Pulmonary artery endothelial cell (primary cell): Measurements from ENCODE around the gene MS4A2. TPM values are rescaled to one million over a fixed set of nuclear protein-coding genes. Genes with fewer than 3 reads are reported as not detected.
"Not testable (repeated sequence)": the region's sequence is repeated elsewhere in the genome, so short reads cannot be mapped to it uniquely, and the experiment has no call there.

Experiments
- DNase-seq: peaks from one replicate; pipeline ENCODE4 v3.0.0-alpha.2; 2011; ENCODE audit warnings: low read depth, low spot score
- total RNA-seq: library from RNA; depleted of rRNA; stranded (reverse); fragments of >200 nt; gene quantifications from 2 replicates; pipeline ENCODE4 v1.2.3, GENCODE V29; 2014

MS4A2 gene
- total RNA-seq: not detected in 2 replicates

DNA sequence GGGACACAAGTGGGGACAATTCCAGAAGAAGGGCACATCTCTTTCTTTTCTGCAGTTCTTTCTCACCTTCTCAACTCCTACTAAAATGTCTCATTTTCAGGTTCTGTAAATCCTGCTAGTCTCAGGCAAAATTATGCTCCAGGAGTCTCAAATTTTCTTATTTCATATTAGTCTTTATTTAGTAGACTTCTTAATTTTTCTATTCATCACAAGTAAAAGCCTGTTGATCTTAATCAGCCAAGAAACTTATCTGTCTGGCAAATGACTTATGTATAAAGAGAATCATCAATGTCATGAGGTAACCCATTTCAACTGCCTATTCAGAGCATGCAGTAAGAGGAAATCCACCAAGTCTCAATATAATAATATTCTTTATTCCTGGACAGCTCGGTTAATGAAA lies at the start of gene MS4A2:
Gene MS4A2 (plus strand): TSS at position 301 of the 400 bp plus-strand sequence. CDS start 102 bp downstream, outside the sequence.
- DNase-seq: no peak

DNA sequence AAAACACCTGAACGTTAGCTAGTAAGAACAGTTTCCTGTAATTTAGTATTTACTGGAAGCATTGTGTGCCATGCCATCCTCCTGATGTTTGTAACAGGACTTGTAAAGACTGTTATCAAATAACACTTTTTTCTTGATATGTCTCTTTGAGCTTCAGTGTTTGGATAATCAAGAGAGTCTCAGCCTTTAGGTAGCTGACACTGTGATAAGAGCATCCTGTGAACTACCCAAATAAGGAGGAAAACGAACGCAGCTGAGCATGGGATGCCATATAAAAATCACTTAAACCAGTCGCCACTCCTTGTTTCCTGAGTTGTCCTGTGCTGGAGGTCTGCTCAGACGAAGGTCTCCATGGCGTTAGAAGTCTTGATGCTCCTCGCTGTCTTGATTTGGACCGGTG lies 48.4 kb upstream of the MS4A2 start, which contains the start of gene OOSP2:
Gene OOSP2 (plus strand): TSS at position 301 of the 400 bp plus-strand sequence. CDS start 51 bp downstream, at position 352.
- DNase-seq: no peak

GRCh38 chr11:60050422-60050821 lies 38.0 kb upstream of the MS4A2 start:
- not testable (repeated sequence) for DNase-seq

DNA sequence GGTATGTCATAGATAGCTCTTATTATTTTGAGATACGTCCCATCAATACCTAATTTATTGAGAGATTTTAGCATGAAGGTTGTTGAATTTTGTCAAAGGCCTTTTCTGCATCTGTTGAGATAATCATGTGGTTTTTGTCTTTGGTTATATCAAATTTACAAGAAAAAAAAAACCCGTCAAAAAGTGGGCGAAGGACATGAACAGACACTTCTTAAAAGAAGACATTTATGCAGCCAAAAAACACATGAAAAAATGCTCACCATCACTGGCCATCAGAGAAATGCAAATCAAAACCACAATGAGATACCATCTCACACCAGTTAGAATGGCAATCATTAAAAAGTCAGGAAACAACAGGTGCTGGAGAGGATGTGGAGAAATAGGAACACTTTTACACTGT lies 37.6 kb upstream of the MS4A2 start:
- DNase-seq: not testable (repeated sequence)

- DNase-seq: no peak
Measured at GRCh38 chr11:60056349-60056969, 32.0 kb upstream of the MS4A2 start, which contains the start of gene MS4A3. Gene MS4A3, plus strand, starts transcription at chr11:60056665. Its CDS starts 4,496 bp downstream, at chr11:60061161.

GRCh38 chr11:60059052-60059451 lies 29.4 kb upstream of the MS4A2 start:
- DNase-seq: no peak

DNA sequence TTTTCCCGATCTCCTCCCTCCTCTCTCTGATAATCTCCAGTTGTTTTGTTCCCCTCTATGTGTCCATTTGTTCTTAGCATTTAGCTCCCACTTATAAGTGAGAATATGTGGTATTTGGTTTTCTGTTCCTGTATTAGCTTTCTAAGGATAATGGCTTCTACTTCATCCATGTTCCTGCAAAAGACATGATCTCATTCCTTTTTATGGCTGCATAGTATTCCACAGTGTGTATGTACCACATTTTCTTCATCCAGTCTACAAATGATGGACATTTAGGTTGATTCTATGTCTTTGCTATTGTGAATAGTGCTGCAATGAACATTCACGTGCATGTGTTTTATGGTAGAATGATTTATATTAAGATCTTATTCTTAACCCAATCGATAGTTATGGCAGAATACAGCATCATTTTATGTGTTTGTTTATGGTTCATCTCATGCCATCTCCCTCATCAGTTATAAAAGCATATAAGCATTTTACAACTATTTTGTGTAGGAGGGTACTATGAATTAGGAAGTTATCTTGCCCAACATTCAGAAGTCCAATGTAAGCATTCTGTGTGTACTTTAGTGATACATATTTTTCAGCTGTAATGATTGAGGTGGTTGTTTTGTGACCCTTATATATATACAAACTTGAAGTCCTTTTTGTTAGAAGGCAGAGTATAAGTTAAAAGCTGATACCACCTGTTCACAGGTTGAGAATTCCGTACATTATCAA lies 28.8 kb upstream of the MS4A2 start:
- DNase-seq: no peak

DNA sequence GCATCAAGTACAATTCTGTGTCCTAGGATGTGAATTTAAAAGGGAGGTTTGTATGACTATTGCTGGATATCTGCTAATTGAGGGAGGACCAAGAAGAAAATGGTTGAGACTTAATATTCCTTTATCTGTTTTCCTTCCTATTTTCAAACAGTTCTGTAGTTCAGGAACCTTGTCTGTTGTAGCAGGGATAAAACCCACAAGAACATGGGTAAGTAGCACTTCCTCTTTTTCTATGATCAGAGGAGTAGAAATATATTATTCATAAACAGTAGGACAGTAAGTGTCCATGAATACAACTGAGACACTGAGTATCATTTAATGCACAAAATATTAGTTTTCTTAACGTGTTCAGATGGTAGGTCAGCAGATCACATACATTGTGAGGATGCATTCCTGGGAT lies 24.4 kb upstream of the MS4A2 start:
- DNase-seq: no peak

DNA sequence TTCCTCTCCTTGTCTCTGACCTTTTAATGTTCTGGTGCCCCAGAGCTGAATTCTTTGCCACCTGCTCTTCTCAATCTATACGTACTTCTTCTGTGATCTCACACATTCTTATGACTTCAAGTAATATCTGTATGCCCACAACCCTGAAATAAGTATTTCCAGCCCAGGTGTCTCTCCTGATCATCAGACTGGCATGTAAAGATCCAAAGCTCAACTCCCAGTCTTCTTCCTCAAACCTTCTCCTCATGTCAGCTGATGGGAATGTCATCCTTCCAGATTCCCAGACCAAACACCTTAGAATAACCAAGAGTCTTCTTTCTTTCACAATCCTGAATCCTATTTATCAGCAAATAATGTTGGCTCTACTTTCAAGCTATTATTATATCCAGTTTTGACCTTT lies 22.7 kb upstream of the MS4A2 start:
- DNase-seq: no peak

GRCh38 chr11:60069450-60069849 lies 19.0 kb upstream of the MS4A2 start:
- DNase-seq: no peak

DNA sequence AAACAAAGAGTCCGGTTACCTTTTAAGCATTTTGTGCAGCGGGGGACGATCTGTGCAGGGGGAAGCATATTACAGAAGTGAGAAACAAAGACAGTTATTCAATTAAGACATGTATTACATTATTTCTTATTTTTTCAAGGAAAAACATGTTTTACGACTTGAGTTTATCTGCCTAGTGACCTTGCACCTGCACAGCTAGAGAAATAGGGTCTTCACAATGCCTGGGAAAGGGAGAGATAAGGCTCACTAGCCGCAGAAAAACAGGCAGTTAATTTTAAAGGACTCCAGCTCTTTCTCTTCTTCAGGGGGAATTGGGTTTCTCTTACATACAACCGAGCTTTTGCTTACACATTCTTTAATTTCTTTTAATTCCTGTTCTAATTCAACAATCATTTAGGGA lies 16.8 kb upstream of the MS4A2 start:
- DNase-seq: not testable (repeated sequence)

GRCh38 chr11:60077216-60077817 lies 11.1 kb upstream of the MS4A2 start:
- no peak for DNase-seq

- DNase-seq: no peak
Measured at GRCh38 chr11:60077981-60078380, 10.5 kb upstream of the MS4A2 start.

- no peak for DNase-seq
Measured at GRCh38 chr11:60078745-60079144, 9.7 kb upstream of the MS4A2 start.

- no peak for DNase-seq
Measured at GRCh38 chr11:60080535-60080934, 7.9 kb upstream of the MS4A2 start.

- DNase-seq: no peak
Measured at GRCh38 chr11:60084631-60085273, 3.7 kb upstream of the MS4A2 start.

- no peak for DNase-seq
Measured at GRCh38 chr11:60085909-60086308, 2.6 kb upstream of the MS4A2 start.

DNA sequence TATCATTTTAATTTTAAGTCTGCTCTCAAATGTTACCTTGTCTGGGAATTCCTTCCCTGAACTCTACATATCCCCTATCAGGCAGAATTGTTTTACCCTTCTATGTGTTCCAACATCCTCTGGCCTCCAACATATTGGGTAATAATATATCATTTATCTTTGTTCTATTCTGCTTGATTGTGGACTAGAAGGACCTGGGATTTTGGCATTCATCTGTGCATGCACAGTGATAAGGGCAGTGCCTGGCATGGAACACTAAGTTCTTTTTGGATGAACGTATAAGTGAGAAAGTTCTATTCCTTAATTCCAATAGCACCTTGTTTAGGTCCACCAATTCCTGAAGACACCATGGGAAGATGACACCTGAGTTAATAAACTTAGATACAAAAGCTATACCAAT lies 1.2 kb upstream of the MS4A2 start:
- DNase-seq: no peak

- DNase-seq: no peak
Measured at GRCh38 chr11:60095477-60096120, 7.1 kb downstream of the MS4A2 start.

DNA sequence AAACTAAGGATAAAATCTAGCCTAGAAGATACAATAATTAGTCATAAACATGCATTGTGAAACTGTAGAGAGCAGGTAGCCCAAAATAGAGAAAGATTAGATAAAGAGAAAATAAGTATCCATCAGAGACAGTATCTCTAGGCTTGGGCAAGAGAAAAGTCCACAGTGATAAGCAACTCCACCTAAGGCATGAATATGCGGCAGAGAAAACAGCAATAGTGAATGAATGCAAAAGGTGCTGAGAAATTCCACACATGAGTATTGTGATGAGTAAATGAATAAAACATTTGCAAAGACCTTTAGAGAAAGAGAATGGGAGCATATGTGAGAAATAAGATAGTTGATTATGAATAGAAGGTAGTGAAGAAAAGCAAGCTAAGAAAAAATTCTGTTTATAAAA lies 8.7 kb downstream of the MS4A2 start:
- DNase-seq: no peak

- no peak for DNase-seq
Measured at GRCh38 chr11:60098508-60098907, 10.0 kb downstream of the MS4A2 start.
